SKM-1 treated with dmso at 0.1 percent for 144 hours (cell line): ENCODE data around the gene PDXDC1.
"Not testable (repeated sequence)": the region's sequence is repeated elsewhere in the genome, so short reads cannot be mapped to it uniquely, and the experiment has no call there.

ENCODE experiments used
- DNase-seq: peaks from one replicate; lab custom pipeline; 2025; ENCODE audit not compliant: unreplicated experiment; lab: John Stamatoyannopoulos, UW

PDXDC1 gene

GRCh38 chr16:14974656-14975417 is at the start of gene PDXDC1:
PDXDC1 (plus strand) TSS chr16:14975026; CDS start chr16:14975200, 174 bp downstream.
- DNase-seq: peak; percentile 97

- not testable (repeated sequence) for DNase-seq
Observed at GRCh38 chr16:14928064-14928714, 46.6 kb upstream of the PDXDC1 start.

- DNase-seq: not testable (repeated sequence)
Observed at GRCh38 chr16:14929176-14929575, 45.6 kb upstream of the PDXDC1 start.

- not testable (repeated sequence) for DNase-seq
Observed at GRCh38 chr16:14930246-14930645, 44.6 kb upstream of the PDXDC1 start.

- not testable (repeated sequence) for DNase-seq
Observed at GRCh38 chr16:14930971-14931370, 43.9 kb upstream of the PDXDC1 start.

- DNase-seq: not testable (repeated sequence)
Observed at GRCh38 chr16:14932581-14933375, 42.0 kb upstream of the PDXDC1 start.

GRCh38 chr16:14937143-14937542 is 37.7 kb upstream of the PDXDC1 start, which contains the start of gene NPIPA1:
NPIPA1 (plus strand) TSS chr16:14937443; CDS start chr16:14937443, 0 bp downstream.
- not testable (repeated sequence) for DNase-seq

GRCh38 chr16:14937994-14938393 is 36.8 kb upstream of the PDXDC1 start:
- not testable (repeated sequence) for DNase-seq

- DNase-seq: not testable (repeated sequence)
Observed at GRCh38 chr16:14942686-14943085, 32.1 kb upstream of the PDXDC1 start.

- no peak for DNase-seq
Observed at GRCh38 chr16:14955546-14956231, 19.1 kb upstream of the PDXDC1 start.

- no peak for DNase-seq
Observed at GRCh38 chr16:14957576-14958322, 17.1 kb upstream of the PDXDC1 start.

GRCh38 chr16:14958323-14958600 is 16.6 kb upstream of the PDXDC1 start:
- no peak for DNase-seq

- DNase-seq: no peak
Observed at GRCh38 chr16:14958970-14959369, 15.9 kb upstream of the PDXDC1 start.

- DNase-seq: no peak
Observed at GRCh38 chr16:14961405-14962186, 13.2 kb upstream of the PDXDC1 start.

GRCh38 chr16:14963281-14964173 is 11.3 kb upstream of the PDXDC1 start:
- no peak for DNase-seq

GRCh38 chr16:14965328-14965727 is 9.5 kb upstream of the PDXDC1 start:
- no peak for DNase-seq

- DNase-seq: not testable (repeated sequence)
Observed at GRCh38 chr16:14969795-14970194, 5.0 kb upstream of the PDXDC1 start.

- DNase-seq: not testable (repeated sequence)
Observed at GRCh38 chr16:14971621-14972228, 3.1 kb upstream of the PDXDC1 start.
